AG10803 (cell line): ENCODE data around the gene ENOSF1.
A peak's percentile ranks its signal among the peaks of the same experiment; 100 is the strongest.

Source experiments
- DNase-seq: peaks from one replicate; pipeline ENCODE4 v3.0.0; 2010; ENCODE audit warnings: low read depth
- H3K4me3 ChIP-seq: 2 replicates; pipeline ENCODE4 v1.5.1; 2011; ENCODE audit warnings: mild to moderate bottlenecking, low read length, control low read depth
- CTCF ChIP-seq: conservative IDR thresholded peaks from 2 replicates; pipeline ENCODE4 v1.5.1; 2011; ENCODE audit warnings: mild to moderate bottlenecking, low read length, control low read depth, inconsistent platforms

The ENOSF1 gene

GRCh38 chr18:666177-666576 is 46.3 kb downstream of the ENOSF1 start:
- DNase-seq: no peak
- TF ChIP-seq CTCF: no peak

GRCh38 chr18:662197-662596 is 50.2 kb downstream of the ENOSF1 start:
- H3K4me3 ChIP-seq: no peak overlapping the region
- no peak for TF ChIP-seq CTCF
- DNase-seq: no peak

More at GRCh38 chr18:666177-666576, 46.3 kb downstream of the ENOSF1 start:
- H3K4me3 ChIP-seq: no peak overlapping the region

- no peak for DNase-seq
- no peak for TF ChIP-seq CTCF
- H3K4me3 ChIP-seq: no peak overlapping the region
Measured at GRCh38 chr18:659597-659996, 52.8 kb downstream of the ENOSF1 start.

GRCh38 chr18:658947-659533 is 53.4 kb downstream of the ENOSF1 start:
- no peak for DNase-seq
- no peak for TF ChIP-seq CTCF

GRCh38 chr18:658001-658946 is 54.2 kb downstream of the ENOSF1 start:
- peak; percentile 83 for DNase-seq
- peak overlapping the region; percentile 91 for H3K4me3 ChIP-seq
- TF ChIP-seq CTCF: no peak

More at GRCh38 chr18:658947-659533, 53.4 kb downstream of the ENOSF1 start:
- peak overlapping the region; percentile 91 for H3K4me3 ChIP-seq

GRCh38 chr18:657311-658000 is 55.0 kb downstream of the ENOSF1 start, which contains the start of gene TYMS:
Gene TYMS (plus strand): TSS chr18:657653. CDS start chr18:657743, 90 bp downstream.
- H3K4me3 ChIP-seq: peak within 1 kb of the TSS; percentile 91
- DNase-seq: peak; percentile 34
- no peak for TF ChIP-seq CTCF
